HG03159 (cell line): ENCODE data around the gene GPR37L1.
"Not testable (repeated sequence)": the region's sequence is repeated elsewhere in the genome, so short reads cannot be mapped to it uniquely, and the experiment has no call there.

Source experiments
- ATAC-seq: cut with Tn5 transposase; IDR thresholded peaks from one replicate; pipeline ENCODE4 v1.9.1; 2021; ENCODE audit warnings: mild to moderate bottlenecking, moderate library complexity; ENCODE audit not compliant: unreplicated experiment

GPR37L1 gene

GRCh38 chr1:202167054-202167453 lies 44.3 kb downstream of the GPR37L1 start:
- ATAC-seq, result not testable (repeated sequence)

GRCh38 chr1:202167708-202168415 lies 45.1 kb downstream of the GPR37L1 start:
- no peak for ATAC-seq

- ATAC-seq, result no peak
Observed at GRCh38 chr1:202168861-202169260, 46.1 kb downstream of the GPR37L1 start.

GRCh38 chr1:202170726-202171125 lies 48.0 kb downstream of the GPR37L1 start:
- ATAC-seq, result no peak

DNA sequence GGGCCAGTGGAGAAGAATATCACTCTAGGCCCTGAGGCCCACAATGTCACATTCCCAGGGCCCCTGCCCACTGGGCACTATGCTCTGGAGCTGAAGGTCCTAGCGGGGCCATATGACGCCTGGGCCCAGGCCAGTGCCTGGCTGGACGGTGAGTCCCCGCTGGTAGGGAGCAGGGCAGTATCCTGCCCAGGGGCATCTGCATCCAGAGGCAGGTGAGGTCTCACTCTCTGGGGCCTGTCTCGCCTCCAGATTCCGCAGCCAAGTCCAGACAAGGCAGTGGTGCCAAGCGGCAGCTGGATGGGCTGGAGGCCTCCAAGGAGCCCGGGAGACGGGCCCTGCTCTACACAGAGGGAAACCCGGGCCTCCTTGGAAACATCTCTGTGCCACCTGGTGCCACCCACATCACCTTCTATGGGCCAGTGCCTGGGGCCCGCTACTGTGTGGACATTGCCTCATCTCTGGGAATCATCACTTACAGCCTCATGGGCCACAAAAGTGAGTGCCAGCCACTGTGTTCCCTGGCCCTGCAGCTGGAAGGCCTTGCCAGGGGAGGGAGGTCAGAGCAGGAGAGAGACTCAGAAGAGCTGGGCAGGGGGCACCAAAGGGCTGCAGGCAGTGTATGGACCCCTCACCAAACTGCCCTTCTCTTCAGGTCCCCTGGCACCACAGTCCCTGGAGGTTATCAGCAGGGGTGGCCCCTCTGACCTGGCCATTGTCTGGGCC lies 48.7 kb downstream of the GPR37L1 start:
- no peak for ATAC-seq

DNA sequence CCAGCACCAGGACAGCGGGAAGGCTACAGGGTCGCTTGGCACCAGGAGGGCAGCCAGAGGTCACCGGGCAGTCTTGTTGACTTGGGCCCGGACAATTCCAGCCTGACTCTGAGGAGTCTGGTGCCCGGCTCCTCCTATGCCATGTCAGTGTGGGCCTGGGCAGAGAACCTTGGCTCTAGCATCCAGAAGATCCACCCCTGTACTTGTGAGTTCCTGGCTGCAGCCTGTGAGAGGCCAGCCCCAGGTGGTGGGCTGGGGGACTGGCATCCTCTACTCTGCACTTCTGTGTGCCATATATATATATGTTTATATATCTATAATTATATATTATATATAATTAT lies 49.3 kb downstream of the GPR37L1 start:
- no peak for ATAC-seq

GRCh38 chr1:202173993-202174392 lies 51.3 kb downstream of the GPR37L1 start:
- no peak for ATAC-seq

DNA sequence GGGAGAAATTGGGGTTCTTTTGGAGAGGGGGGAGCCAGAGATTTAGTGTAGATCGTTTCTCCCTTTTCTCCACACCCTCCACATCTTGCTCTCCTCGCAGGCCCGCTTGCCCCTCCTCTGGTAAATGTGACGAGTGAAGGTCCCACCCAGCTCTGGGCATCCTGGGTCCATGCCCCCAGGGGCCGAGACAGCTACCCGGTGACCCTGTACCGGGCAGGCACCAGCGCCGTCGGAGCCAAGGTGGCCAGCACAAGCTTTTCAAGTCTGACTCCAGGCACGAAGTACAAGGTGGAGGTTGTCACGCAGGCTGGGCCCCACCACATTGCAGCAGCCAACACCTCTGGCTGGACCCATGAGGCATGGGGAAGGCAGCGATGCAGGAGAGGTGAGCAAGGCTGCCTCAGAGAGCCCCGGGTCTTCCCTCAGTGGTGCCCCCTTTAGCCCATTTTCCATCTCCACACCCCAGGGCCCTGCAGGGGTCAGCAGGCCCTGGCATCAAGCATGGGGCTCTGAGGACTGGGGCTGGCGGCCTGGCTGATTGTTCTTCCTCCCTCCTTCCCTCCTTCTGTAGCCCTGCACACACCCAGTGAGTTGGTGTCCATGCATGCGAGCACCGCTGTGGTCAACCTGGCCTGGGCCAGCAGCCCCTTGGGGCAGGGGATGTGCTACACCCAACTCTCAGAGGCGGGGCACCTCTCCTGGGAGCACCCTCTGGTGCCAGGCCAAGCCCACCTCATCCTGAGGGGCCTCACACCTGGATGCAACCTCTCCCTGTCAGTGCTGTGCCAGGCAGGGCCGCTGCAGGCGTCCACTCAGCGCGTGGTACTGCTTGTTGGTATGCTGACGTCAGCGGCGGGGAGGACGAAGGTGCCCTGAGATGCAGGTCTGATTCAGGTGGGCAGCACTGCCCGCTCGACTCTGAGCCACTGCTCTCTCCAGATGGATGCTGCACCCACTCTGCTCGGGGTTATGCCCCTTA lies 54.5 kb downstream of the GPR37L1 start:
- no peak for ATAC-seq

GRCh38 chr1:202179828-202180750 lies 57.4 kb downstream of the GPR37L1 start:
- ATAC-seq, result no peak

GRCh38 chr1:202180751-202181139 lies 58.0 kb downstream of the GPR37L1 start:
- ATAC-seq, result not testable (repeated sequence)

GRCh38 chr1:202181586-202181985 lies 58.9 kb downstream of the GPR37L1 start:
- ATAC-seq, result no peak

- no peak for ATAC-seq
Observed at GRCh38 chr1:202182040-202182877, 59.5 kb downstream of the GPR37L1 start.
